ENCODE results near the gene SAMD5.

DNA sequence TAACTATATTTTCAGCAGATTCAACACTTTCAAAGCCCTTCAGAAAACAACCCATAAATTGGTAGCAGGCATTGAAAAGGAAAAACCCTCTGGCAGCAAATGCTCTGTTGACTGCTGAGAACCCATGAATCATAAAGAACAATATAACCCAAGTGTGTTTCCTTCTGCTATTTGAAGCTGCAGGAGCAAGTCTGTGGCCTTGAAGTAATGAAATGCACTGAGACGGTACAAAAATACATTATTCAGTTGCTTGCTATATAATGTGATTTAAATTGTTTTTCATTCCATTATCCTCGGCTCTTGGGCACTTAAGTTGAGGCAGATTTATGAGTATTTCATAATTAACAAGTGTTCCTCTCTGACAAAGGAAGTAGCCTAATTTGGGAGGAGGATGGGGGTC is 40.6 kb upstream of the SAMD5 start:
- TF ChIP-seq, protein P1, sequence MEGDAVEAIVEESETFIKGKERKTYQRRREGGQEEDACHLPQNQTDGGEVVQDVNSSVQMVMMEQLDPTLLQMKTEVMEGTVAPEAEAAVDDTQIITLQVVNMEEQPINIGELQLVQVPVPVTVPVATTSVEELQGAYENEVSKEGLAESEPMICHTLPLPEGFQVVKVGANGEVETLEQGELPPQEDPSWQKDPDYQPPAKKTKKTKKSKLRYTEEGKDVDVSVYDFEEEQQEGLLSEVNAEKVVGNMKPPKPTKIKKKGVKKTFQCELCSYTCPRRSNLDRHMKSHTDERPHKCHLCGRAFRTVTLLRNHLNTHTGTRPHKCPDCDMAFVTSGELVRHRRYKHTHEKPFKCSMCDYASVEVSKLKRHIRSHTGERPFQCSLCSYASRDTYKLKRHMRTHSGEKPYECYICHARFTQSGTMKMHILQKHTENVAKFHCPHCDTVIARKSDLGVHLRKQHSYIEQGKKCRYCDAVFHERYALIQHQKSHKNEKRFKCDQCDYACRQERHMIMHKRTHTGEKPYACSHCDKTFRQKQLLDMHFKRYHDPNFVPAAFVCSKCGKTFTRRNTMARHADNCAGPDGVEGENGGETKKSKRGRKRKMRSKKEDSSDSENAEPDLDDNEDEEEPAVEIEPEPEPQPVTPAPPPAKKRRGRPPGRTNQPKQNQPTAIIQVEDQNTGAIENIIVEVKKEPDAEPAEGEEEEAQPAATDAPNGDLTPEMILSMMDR (conservative IDR thresholded peaks at IDR 0.05; ENCODE audit: low read depth, low read length) = no peak
- no peak for TF ChIP-seq EZH2 (IDR thresholded peaks at IDR 0.05; ENCODE audit: borderline replicate concordance, low read depth, low read length, poor library complexity, severe bottlenecking)
